ENCODE data around the gene ACIN1.

DNA sequence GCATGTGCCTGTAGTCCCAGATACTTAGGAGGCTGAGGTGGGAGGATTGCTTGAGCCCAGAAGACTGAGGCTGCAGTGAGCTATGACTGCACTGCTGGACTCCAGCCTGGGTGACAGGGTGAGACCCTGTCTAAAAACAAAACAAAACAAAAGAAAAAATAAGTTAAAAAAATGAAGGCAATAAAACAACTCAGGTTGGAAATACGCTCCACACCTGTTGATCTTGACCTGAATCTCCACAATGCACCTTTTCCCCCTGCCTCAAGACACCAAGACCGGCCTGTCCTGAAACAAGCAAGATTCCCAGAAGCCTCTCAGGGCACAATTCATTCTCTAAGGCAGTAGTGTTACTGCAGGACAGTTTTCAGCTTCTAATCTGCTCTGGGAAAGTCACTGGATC, 44.9 kb upstream of the ACIN1 start:
- TF ChIP-seq, protein P1, sequence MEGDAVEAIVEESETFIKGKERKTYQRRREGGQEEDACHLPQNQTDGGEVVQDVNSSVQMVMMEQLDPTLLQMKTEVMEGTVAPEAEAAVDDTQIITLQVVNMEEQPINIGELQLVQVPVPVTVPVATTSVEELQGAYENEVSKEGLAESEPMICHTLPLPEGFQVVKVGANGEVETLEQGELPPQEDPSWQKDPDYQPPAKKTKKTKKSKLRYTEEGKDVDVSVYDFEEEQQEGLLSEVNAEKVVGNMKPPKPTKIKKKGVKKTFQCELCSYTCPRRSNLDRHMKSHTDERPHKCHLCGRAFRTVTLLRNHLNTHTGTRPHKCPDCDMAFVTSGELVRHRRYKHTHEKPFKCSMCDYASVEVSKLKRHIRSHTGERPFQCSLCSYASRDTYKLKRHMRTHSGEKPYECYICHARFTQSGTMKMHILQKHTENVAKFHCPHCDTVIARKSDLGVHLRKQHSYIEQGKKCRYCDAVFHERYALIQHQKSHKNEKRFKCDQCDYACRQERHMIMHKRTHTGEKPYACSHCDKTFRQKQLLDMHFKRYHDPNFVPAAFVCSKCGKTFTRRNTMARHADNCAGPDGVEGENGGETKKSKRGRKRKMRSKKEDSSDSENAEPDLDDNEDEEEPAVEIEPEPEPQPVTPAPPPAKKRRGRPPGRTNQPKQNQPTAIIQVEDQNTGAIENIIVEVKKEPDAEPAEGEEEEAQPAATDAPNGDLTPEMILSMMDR (IDR thresholded peaks at IDR 0.05): no peak
- no peak for TF ChIP-seq POLR2A (IDR thresholded peaks at IDR 0.05)

All from testis (tissue), 2 donors.